Measurements from ENCODE around the gene DIDO1.

DIDO1 gene

GRCh38 chr20:62861726-62862336, 64.5 kb downstream of the DIDO1 start, which contains the start of gene TCFL5:
Gene TCFL5 (minus strand): TSS chr20:62861822. CDS start chr20:62861670, 152 bp downstream.
- Histone ChIP-seq H3K9ac (peak within 1 kb of the TSS; percentile 76 to 91 (median 84)), H3K9me3 (replicated peaks in 1 of 11) (peaks cover 0 to 3% (median 0%) of the 10 kb centered on the region in 11 experiments; a peak in 1 of 22 replicates), H3K4me3 (peak within 1 kb of the TSS; percentile 72 to 84 (median 75)), H4K20me1 (peaks cover 0 to 41% (median 27%) of the 10 kb centered on the region in 11 experiments; a peak in 18 of 22 replicates), H3K4me1 (peaks cover 30 to 57% (median 54%) of the 10 kb centered on the region in 10 experiments), H3K36me3 (peaks cover 6 to 14% (median 9%) of the 10 kb centered on the region in 11 experiments), H3K4me2 (peak within 1 kb of the TSS; percentile 95 to 100 (median 97)), H3K27me3 (peaks cover 10 to 18% (median 13%) of the 10 kb centered on the region in 11 experiments; a peak in 16 of 22 replicates), H3K27ac (peak within 1 kb of the TSS in 10 of 11 experiments; percentile 60 to 87 (median 83); a peak in 20 of 22 replicates)
- TF ChIP-seq Cebpa-rat (IDR thresholded peaks at IDR 0.05) = no peak

- peak overlapping the region; percentile 95 to 100 (median 97) for H3K4me2 ChIP-seq
- H3K36me3 ChIP-seq = peaks cover 11 to 21% (median 15%) of the 10 kb centered on the region in 11 experiments
- H3K4me3 ChIP-seq = peak overlapping the region; percentile 72 to 84 (median 75)
- peaks cover 0 to 43% (median 27%) of the 10 kb centered on the region in 11 experiments; a peak in 18 of 22 replicates for H4K20me1 ChIP-seq
- H3K27ac ChIP-seq = peak overlapping the region in 10 of 11 experiments; percentile 60 to 87 (median 83); a peak in 20 of 22 replicates
- H3K4me1 ChIP-seq = peaks cover 30 to 60% (median 56%) of the 10 kb centered on the region in 10 experiments
- TF ChIP-seq Cebpa-rat (IDR thresholded peaks at IDR 0.05) = no peak
- peak overlapping the region; percentile 76 to 91 (median 84) for H3K9ac ChIP-seq
- H3K27me3 ChIP-seq = peaks cover 10 to 18% (median 13%) of the 10 kb centered on the region in 11 experiments; a peak in 16 of 22 replicates
- H3K9me3 ChIP-seq (replicated peaks in 1 of 11) = peaks cover 0 to 5% (median 0%) of the 10 kb centered on the region in 11 experiments; a peak in 1 of 22 replicates
Measured at GRCh38 chr20:62860924-62861691, 65.2 kb downstream of the DIDO1 start.

- Histone ChIP-seq H3K36me3 (peaks cover 13 to 28% (median 21%) of the 10 kb centered on the region in 11 experiments), H3K27ac (peak overlapping the region in 9 of 11 experiments; percentile 60 to 87 (median 83); a peak in 18 of 22 replicates), H3K9me3 (replicated peaks in 1 of 11) (peaks cover 0 to 5% (median 0%) of the 10 kb centered on the region in 11 experiments; a peak in 1 of 22 replicates), H3K4me3 (peak overlapping the region; percentile 72 to 84 (median 75)), H3K4me1 (peaks cover 30 to 60% (median 56%) of the 10 kb centered on the region in 10 experiments), H3K4me2 (peak overlapping the region; percentile 95 to 100 (median 97)), H3K9ac (peak overlapping the region; percentile 76 to 91 (median 84)), H4K20me1 (peaks cover 0 to 43% (median 27%) of the 10 kb centered on the region in 11 experiments; a peak in 18 of 22 replicates), H3K27me3 (peaks cover 10 to 18% (median 13%) of the 10 kb centered on the region in 11 experiments; a peak in 16 of 22 replicates)
- TF ChIP-seq Cebpa-rat (IDR thresholded peaks at IDR 0.05) = no peak
Measured at GRCh38 chr20:62860391-62860923, 65.8 kb downstream of the DIDO1 start.

GRCh38 chr20:62859721-62860120, 66.6 kb downstream of the DIDO1 start:
- Histone ChIP-seq H3K9me3 (replicated peaks in 1 of 11) (peaks cover 0 to 5% (median 0%) of the 10 kb centered on the region in 11 experiments; a peak in 1 of 22 replicates), H4K20me1 (peaks cover 0 to 50% (median 31%) of the 10 kb centered on the region in 11 experiments; a peak in 18 of 22 replicates), H3K4me1 (peaks cover 30 to 67% (median 56%) of the 10 kb centered on the region in 10 experiments), H3K9ac (peak overlapping the region in 10 of 11 experiments; percentile 34 to 91 (median 84); a peak in 15 of 22 replicates), H3K27ac (peak overlapping the region in 3 of 11 experiments; percentile 76 to 87 (median 83); a peak in 4 of 22 replicates), H3K4me2 (peak overlapping the region; percentile 95 to 100 (median 97)), H3K4me3 (peak overlapping the region in 8 of 10 experiments; percentile 72 to 84 (median 77); a peak in 14 of 20 replicates), H3K36me3 (peaks cover 20 to 35% (median 28%) of the 10 kb centered on the region in 11 experiments), H3K27me3 (peaks cover 10 to 18% (median 13%) of the 10 kb centered on the region in 11 experiments; a peak in 16 of 22 replicates)
- no peak for TF ChIP-seq Cebpa-rat (IDR thresholded peaks at IDR 0.05)

- Histone ChIP-seq H3K4me1 (peaks cover 30 to 66% (median 54%) of the 10 kb centered on the region in 10 experiments), H3K4me2 (peak overlapping the region; percentile 40 to 100 (median 97); a peak in 21 of 22 replicates), H4K20me1 (peaks cover 0 to 54% (median 31%) of the 10 kb centered on the region in 11 experiments; a peak in 18 of 22 replicates), H3K27ac (peak overlapping the region in 4 of 11 experiments; percentile 13 to 49 (median 34); a peak in 7 of 22 replicates), H3K27me3 (peaks cover 10 to 18% (median 13%) of the 10 kb centered on the region in 11 experiments; a peak in 15 of 22 replicates), H3K9me3 (replicated peaks in 1 of 11) (peaks cover 0 to 5% (median 0%) of the 10 kb centered on the region in 11 experiments; a peak in 1 of 22 replicates), H3K36me3 (peaks cover 35 to 50% (median 43%) of the 10 kb centered on the region in 11 experiments), H3K9ac (peak overlapping the region in 2 of 11 experiments; percentile 87; a peak in 4 of 22 replicates), H3K4me3 (peak overlapping the region in 4 of 10 experiments; percentile 21 to 84 (median 50); a peak in 5 of 20 replicates)
- TF ChIP-seq Cebpa-rat (IDR thresholded peaks at IDR 0.05) = no peak
Measured at GRCh38 chr20:62858058-62858830, 68.1 kb downstream of the DIDO1 start.

GRCh38 chr20:62856931-62857619, 69.2 kb downstream of the DIDO1 start:
- H3K9me3 ChIP-seq (replicated peaks in 1 of 11) = peaks cover 0 to 5% (median 0%) of the 10 kb centered on the region in 11 experiments; a peak in 1 of 22 replicates
- peaks cover 10 to 18% (median 13%) of the 10 kb centered on the region in 11 experiments; a peak in 15 of 22 replicates for H3K27me3 ChIP-seq
- no peak for TF ChIP-seq Cebpa-rat (IDR thresholded peaks at IDR 0.05)
- peak overlapping the region in 6 of 11 experiments; percentile 1 to 100 (median 97); a peak in 7 of 22 replicates for H3K4me2 ChIP-seq
- peaks cover 0 to 63% (median 37%) of the 10 kb centered on the region in 11 experiments; a peak in 18 of 22 replicates for H4K20me1 ChIP-seq
- peaks cover 42 to 60% (median 53%) of the 10 kb centered on the region in 11 experiments for H3K36me3 ChIP-seq
- H3K27ac ChIP-seq = no peak overlapping the region
- no peak overlapping the region for H3K4me3 ChIP-seq
- no peak overlapping the region for H3K9ac ChIP-seq
- peaks cover 29 to 59% (median 42%) of the 10 kb centered on the region in 10 experiments for H3K4me1 ChIP-seq

- Histone ChIP-seq H3K4me1 (peaks cover 22 to 58% (median 35%) of the 10 kb centered on the region in 10 experiments), H3K9ac (no peak overlapping the region), H3K27ac (no peak overlapping the region), H3K27me3 (peaks cover 0 to 6% (median 2%) of the 10 kb centered on the region in 11 experiments; a peak in 9 of 22 replicates), H3K9me3 (replicated peaks in 1 of 11) (peaks cover 0 to 5% (median 0%) of the 10 kb centered on the region in 11 experiments; a peak in 1 of 22 replicates), H3K4me2 (no peak overlapping the region), H4K20me1 (peaks cover 0 to 68% (median 37%) of the 10 kb centered on the region in 11 experiments; a peak in 18 of 22 replicates), H3K4me3 (no peak overlapping the region), H3K36me3 (peaks cover 48 to 77% (median 69%) of the 10 kb centered on the region in 11 experiments)
- no peak for TF ChIP-seq Cebpa-rat (IDR thresholded peaks at IDR 0.05)
Measured at GRCh38 chr20:62855120-62855519, 71.2 kb downstream of the DIDO1 start.
